K562 (cell line): ENCODE measurements around the gene ASCL2.
A peak's percentile ranks its signal among the peaks of the same experiment; 100 is the strongest.

Source experiments
- BRD4 ChIP-seq: fragments of 200-600 bp; sonication (generic); IDR thresholded peaks from 2 replicates; pipeline ENCODE4 v1.6.1; 2017; ENCODE audit warnings: inconsistent platforms
- EP300 ChIP-seq: IDR thresholded peaks from 2 replicates; pipeline ENCODE4 v1.6.1; 2012; ENCODE audit warnings: low read length, improper control_type of control experiment
- ETS2 ChIP-seq: IDR thresholded peaks from 2 replicates; pipeline ENCODE4 v1.6.1; 2016; ENCODE audit warnings: borderline replicate concordance, missing genetic modification characterization, mild to moderate bottlenecking, moderate library complexity, missing compliant biosample characterization; ENCODE audit not compliant: poor library complexity, severe bottlenecking
- EZH2 ChIP-seq: IDR thresholded peaks from 2 replicates; pipeline ENCODE4 v1.6.1; 2012; ENCODE audit warnings: low read depth, mild to moderate bottlenecking, inconsistent platforms, low read length, borderline replicate concordance
- NR2C2 ChIP-seq, 2 experiments: fragments of 200-800 bp in 1 of 2; sonication (Bioruptor generic) in 1 of 2; sonication (generic) in 1 of 2; formaldehyde crosslinking in 1 of 2; IDR thresholded peaks; 2 replicates each; pipeline versions ENCODE4 v1.6.1 to v1.8.0; 2016 to 2022; ENCODE audit warnings: mild to moderate bottlenecking in 1 of 2, missing compliant biosample characterization in 1 of 2, missing genetic modification characterization in 1 of 2, missing genetic modification reagents in 1 of 2
- SIN3A ChIP-seq, 2 experiments: fragments of 150-350 bp in 1 of 2; IDR thresholded peaks; 2 replicates each; pipeline ENCODE4 v1.6.1; 2011 to 2016; ENCODE audit warnings: borderline replicate concordance in 2 of 2, low read depth in 2 of 2, low read length in 2 of 2, mild to moderate bottlenecking in 2 of 2, moderate library complexity in 2 of 2; ENCODE audit not compliant: control insufficient read depth in 1 of 2
- SMC3 ChIP-seq: conservative IDR thresholded peaks from 2 replicates; pipeline ENCODE4 v1.6.1; 2011; ENCODE audit warnings: low read depth, low read length, improper control_type of control experiment; ENCODE audit not compliant: insufficient read depth
- TEAD2 ChIP-seq: fragments of 450-650 bp; IDR thresholded peaks from 2 replicates; pipeline ENCODE4 v1.6.1; 2016; ENCODE audit warnings: missing genetic modification characterization, control low read depth, missing compliant biosample characterization
- U2AF2 ChIP-seq: fragments of 200-400 bp; formaldehyde crosslinking; optimal IDR thresholded peaks from 2 replicates; pipeline ENCODE3; 2017; ENCODE audit warnings: low read depth, mild to moderate bottlenecking, low read length
- ZBTB7A ChIP-seq: IDR thresholded peaks from 2 replicates; pipeline ENCODE4 v1.6.1; 2011; ENCODE audit warnings: low read depth, mild to moderate bottlenecking, low read length, moderate library complexity, borderline replicate concordance; ENCODE audit not compliant: control insufficient read depth
- ZNF76 ChIP-seq: fragments of 250-450 bp; sonication (Bioruptor Pico); IDR thresholded peaks from 2 replicates; pipeline ENCODE4 v1.4.0; 2020; ENCODE audit warnings: mild to moderate bottlenecking, moderate library complexity, borderline replicate concordance
- TF ChIP-seq, protein P1 (sequence below), 3 experiments: IDR thresholded peaks in 2 of 3; conservative IDR thresholded peaks in 1 of 3; 2 replicates each; pipeline ENCODE4 v1.5.1; 2011 to 2012; ENCODE audit warnings: low read length in 3 of 3, mild to moderate bottlenecking in 3 of 3, control low read depth in 2 of 3, improper control_type of control experiment in 1 of 3, inconsistent platforms in 1 of 3, low read depth in 1 of 3, mixed read lengths in 1 of 3, moderate library complexity in 1 of 3; ENCODE audit not compliant: insufficient read depth in 2 of 3

DNA sequence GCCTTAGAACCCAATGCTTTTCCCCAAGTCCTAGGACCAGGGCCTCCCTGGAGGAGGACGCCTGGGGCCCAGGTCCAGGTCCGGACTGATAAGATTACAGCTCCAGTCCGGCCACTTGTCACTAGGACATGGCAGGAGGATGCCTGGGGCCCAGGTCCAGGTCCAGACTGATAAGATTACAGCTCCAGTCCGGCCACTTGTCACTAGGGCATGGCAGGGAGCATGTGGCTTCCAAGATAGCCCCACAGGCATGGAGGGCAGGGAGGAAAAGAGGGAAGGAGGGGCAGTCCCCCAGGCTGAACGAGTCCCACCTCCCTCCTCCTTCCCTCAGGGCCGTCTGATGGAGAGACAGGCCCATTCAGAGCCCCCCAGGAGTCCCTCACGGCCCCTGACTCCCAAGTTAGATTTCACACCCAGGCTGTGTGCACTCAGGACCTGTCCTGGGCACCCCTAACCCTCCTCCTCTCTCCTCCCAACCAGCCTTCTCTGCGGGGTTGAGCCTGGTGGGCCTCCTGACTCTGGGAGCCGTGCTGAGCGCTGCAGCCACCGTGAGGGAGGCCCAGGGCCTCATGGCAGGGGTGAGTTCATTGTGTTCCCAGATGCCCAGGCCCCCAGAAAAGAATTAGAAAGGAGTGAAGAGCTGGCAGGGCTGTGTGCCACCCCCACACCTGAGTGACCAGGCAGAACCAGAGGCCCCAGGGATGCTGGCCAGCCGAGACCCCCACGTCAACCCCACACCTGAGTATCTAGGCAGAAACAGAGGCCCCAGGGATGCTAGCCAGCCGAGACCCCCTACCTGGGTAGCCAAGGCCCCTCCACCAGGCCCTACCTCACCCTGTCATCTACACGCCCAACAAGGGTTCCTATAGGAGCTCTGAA, 33.5 kb upstream of the ASCL2 start:
- TF ChIP-seq BRD4 (no peak), SMC3 (no peak), ZNF76 (no peak), EP300 (peak; percentile 92), ZBTB7A (peak; percentile 21; the same call in 1 of the 2 replicates), TEAD2 (no peak), NR2C2 (CRISPR knock-in tag; IDR thresholded peaks at IDR 0.05) (no peak), NR2C2 (tag; IDR thresholded peaks at IDR 0.05) (no peak), SIN3A (IDR thresholded peaks at IDR 0.05; ENCODE audit: borderline replicate concordance in 2 of 2, control insufficient read depth in 1 of 2, low read depth in 2 of 2, low read length in 2 of 2) (no peak), ETS2 (tag) (no peak), U2AF2 (no peak), EZH2 (no peak)
- TF ChIP-seq, protein P1, sequence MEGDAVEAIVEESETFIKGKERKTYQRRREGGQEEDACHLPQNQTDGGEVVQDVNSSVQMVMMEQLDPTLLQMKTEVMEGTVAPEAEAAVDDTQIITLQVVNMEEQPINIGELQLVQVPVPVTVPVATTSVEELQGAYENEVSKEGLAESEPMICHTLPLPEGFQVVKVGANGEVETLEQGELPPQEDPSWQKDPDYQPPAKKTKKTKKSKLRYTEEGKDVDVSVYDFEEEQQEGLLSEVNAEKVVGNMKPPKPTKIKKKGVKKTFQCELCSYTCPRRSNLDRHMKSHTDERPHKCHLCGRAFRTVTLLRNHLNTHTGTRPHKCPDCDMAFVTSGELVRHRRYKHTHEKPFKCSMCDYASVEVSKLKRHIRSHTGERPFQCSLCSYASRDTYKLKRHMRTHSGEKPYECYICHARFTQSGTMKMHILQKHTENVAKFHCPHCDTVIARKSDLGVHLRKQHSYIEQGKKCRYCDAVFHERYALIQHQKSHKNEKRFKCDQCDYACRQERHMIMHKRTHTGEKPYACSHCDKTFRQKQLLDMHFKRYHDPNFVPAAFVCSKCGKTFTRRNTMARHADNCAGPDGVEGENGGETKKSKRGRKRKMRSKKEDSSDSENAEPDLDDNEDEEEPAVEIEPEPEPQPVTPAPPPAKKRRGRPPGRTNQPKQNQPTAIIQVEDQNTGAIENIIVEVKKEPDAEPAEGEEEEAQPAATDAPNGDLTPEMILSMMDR (IDR thresholded peaks at IDR 0.05 in 2 of 3, conservative IDR thresholded peaks at IDR 0.05 in 1 of 3; ENCODE audit: insufficient read depth in 2 of 3, low read depth in 1 of 3, low read length in 3 of 3): no peak
